Fibroblast of upper back skin (primary cell): ENCODE measurements around the gene C4B.
"Not testable (repeated sequence)": the region's sequence is repeated elsewhere in the genome, so short reads cannot be mapped to it uniquely, and the experiment has no call there.

ENCODE experiments used
- DNase-seq: peaks from one replicate; pipeline ENCODE4 v3.0.0-alpha.2; 2013

C4B gene

DNA sequence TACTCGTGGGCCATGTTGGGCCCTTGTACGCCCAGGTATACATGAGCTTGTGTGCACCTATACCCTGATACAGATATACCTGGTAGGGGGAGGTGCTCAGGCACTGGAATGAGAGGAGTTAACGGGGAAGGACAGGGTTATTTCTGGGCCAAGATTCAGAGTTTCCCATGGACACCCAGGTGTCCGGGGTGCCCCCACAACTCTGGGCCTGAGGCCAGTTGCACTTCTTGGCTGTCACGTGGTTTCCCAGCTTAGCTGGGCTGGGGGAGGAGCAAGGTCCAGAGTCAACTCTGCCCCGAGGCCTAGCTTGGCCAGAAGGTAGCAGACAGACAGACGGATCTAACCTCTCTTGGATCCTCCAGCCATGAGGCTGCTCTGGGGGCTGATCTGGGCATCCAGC lies 32.9 kb upstream of the C4B start, which contains the start of gene C4A:
Gene C4A (plus strand): TSS at position 314 of the 400 bp plus-strand sequence. CDS start 51 bp downstream, at position 365.
- DNase-seq = not testable (repeated sequence)

DNA sequence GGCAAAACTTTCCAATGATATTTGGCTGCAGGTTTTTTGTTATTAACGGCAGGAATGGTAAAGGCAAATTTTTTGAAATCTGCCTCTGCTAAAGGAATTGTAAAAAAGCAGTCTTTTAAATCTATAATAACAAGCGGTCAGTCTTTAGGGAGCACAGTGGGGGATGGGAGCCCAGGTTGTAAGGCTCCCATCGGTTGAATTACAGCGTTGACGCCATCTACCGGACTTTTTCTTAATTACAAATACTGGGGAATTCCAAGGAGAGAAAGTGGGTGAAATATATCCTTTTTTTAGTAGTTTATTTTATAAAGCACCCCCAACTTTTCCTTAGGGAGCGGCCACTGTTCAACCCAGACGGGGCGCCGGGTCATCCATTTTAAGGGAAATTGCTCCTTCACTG lies 25.2 kb upstream of the C4B start:
- DNase-seq = not testable (repeated sequence)

DNA sequence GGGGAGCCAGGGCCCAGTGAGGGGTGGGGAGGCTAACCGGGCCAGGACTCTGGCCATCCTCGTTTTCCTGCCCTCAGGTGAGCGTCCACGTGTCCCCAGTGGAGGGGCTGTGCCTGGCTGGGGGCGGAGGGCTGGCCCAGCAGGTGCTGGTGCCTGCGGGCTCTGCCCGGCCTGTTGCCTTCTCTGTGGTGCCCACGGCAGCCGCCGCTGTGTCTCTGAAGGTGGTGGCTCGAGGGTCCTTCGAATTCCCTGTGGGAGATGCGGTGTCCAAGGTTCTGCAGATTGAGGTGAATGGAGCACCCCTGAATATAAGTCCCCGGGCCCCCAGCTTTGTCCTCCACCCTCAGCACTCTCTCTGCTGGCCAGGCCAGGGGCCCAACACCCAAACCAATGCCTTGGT lies 20.2 kb upstream of the C4B start:
- DNase-seq = not testable (repeated sequence)

DNA sequence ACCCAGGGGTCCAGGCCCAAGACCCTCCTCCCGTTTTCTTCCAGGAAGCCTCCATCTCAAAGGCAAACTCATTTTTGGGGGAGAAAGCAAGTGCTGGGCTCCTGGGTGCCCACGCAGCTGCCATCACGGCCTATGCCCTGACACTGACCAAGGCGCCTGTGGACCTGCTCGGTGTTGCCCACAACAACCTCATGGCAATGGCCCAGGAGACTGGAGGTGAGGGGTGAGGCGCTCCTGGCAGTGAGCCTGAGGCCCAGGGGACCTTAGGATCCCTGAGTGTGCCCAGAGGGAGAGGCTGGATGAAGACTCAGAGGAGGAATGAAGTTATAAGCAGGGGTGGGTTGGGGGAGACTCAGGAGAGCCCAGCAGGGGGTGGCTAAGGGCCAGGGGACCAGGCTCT lies 18.2 kb upstream of the C4B start:
- DNase-seq = not testable (repeated sequence)

DNA sequence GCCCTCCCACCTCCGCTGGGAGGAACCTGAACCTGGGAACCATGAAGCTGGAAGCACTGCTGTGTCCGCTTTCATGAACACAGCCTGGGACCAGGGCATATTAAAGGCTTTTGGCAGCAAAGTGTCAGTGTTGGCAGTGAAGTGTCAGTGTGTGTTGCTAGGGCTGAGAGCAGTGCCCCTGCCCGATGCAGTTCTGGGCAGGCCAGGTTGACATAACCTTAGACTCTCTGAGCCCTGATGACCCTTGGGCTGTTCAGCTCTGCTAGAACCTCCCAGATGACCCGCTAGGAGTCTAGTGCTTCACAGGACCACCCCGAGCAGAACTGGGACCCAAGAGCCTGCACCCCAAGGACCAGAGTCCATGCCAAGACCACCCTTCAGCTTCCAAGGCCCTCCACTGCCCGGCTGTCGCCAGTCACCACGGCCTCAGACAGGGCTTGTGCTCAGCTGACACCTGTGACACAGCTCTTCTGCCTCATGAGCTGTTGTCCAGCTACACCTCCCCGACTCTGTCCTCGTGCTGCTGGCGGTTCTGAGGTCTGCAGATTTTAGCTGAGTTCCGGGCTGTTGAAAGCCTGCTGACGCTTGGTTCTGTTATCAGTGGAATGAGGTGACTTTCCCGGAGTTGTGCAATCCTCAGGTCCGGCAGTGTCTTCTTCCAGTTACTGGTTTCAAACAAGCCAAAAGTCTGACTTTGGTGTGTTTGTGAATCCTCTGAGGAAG lies 11.9 kb upstream of the C4B start:
- DNase-seq = not testable (repeated sequence)

DNA sequence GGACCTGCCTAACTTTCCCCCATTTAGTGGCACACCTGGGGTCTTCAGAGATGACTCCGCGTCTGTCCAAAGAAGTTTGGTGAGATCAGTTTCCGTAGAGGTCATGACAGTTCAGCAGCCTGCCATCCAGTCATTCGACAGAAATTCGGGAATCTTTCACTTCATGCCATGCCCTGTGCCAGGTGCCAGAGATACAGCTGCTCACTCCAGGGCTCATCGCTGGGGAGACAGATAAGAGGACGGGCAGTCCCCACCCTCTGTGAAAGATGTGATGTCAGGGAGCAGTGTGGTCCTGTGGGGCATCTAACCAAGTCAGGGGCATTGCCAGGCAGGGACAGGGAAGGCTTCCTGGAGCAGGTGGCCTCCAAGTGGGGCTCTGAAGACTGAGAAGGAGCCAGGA lies 11.3 kb upstream of the C4B start:
- not testable (repeated sequence) for DNase-seq

DNA sequence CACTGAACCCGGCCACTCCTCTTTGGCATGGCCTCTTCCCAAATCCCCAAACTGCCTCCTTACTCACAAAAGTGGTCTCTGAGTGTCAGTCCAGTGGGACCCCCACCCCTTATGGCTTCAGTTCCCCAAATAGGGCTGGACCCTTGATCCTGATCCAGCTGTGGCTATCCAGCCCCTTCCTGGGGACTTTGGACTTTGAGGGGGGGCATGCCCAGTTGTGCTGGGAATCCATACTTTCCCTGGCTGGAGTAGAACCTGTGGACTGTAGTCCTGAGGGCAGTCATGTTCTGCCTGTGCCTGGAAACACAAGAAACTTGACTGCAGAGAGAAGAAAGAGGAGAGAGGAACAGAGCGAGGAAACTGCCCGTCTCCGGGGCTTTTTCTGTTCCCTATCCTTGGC lies 10.2 kb upstream of the C4B start:
- not testable (repeated sequence) for DNase-seq

DNA sequence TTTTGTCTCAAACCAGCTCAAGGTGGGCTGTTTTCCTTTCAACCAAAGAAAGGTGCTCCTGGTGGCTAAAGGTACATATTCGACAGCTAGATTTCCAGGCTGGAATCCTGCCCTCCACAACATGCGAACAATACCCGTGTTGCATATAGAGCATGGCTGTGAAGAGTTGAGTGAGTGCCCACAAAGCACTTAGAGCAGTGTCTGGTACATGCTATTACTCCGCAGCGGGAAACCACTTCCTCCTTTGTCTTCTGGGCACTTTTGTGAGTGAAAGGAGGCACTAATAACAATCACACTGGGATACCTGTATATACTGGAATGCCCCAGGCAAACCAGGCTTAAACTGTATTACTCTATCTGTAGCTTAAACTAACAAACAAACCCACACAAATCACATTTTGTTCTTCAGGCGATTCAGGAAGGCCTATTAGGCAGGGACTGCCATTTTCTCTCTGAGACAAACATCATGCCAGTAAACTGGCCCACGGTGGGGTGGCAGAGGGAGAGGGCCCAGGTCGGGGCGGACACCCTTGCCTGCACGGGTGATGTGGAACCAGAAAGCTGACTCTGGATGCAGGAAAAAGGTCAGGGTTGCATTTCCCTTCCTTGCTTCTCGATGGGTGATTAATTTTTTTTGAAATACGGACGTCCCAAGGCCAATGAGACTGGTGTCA lies 9.6 kb upstream of the C4B start:
- DNase-seq = not testable (repeated sequence)

DNA sequence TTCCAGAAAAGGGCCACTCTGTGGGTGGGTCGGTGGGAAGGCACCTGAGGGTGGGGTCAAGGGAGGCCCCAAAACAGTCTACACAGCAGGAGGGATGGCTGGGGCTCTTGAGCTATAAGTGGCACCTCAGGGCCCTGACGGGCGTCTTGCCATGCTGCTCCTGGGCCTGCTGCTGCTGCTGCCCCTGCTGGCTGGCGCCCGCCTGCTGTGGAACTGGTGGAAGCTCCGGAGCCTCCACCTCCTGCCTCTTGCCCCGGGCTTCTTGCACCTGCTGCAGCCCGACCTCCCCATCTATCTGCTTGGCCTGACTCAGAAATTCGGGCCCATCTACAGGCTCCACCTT lies 9.1 kb upstream of the C4B start:
- DNase-seq = not testable (repeated sequence)

DNA sequence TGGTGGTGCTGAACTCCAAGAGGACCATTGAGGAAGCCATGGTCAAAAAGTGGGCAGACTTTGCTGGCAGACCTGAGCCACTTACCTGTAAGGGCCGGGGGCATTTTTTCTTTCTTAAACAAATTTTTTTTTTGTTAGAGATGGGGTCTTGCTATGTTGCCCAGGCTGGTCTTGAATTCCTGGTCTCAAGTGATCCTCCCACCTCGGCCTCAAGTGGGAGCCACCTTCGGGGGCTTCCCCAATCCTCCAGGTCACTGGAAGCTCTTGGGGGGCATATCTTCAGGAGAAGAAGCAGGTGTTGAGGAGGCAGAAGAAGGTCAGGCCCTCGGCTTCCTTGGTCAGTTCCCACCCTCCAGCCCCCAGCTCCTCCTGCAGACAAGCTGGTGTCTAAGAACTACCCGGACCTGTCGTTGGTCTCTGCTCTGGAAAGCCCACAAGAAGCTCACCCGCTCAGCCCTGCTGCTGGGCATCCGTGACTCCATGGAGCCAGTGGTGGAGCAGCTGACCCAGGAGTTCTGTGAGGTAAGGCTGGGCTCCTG lies 8.5 kb upstream of the C4B start:
- DNase-seq = not testable (repeated sequence)

DNA sequence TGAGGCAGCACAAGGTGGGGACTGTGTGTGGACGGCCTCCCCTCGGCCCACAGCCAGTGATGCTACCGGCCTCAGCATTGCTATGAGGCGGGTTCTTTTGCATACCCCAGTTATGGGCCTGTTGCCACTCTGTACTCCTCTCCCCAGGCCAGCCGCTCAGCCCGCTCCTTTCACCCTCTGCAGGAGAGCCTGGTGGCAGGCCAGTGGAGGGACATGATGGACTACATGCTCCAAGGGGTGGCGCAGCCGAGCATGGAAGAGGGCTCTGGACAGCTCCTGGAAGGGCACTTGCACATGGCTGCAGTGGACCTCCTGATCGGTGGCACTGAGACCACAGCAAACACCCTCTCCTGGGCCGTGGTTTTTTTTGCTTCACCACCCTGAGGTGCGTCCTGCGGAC lies 7.5 kb upstream of the C4B start:
- DNase-seq = not testable (repeated sequence)

DNA sequence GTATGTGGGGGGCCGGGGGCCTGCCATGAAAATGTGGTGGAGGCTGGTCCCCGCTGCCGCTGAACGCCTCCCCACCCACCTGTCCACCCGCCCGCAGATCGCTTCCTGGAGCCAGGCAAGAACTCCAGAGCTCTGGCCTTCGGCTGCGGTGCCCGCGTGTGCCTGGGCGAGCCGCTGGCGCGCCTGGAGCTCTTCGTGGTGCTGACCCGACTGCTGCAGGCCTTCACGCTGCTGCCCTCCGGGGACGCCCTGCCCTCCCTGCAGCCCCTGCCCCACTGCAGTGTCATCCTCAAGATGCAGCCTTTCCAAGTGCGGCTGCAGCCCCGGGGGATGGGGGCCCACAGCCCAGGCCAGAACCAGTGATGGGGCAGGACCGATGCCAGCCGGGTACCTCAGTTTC lies 6.6 kb upstream of the C4B start:
- DNase-seq = not testable (repeated sequence)

DNA sequence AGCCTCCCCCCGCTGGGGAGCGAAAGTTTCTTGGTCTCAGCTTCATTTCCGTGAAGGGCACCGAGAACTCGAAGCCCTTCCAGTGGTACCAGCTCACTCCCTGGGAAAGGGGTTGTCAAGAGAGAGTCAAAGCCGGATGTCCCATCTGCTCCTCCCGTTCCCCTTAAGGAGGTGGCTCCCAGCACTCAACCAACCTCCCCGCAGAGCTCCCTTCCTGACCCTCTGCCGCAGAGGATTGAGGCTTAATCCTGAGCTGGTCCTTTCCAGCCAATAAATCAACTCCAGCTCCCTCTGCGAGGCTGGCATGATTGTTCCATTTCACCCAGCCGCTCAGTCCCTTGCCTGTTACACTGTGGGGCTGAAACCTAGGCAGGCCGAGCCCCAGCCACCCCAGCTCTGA lies 6.0 kb upstream of the C4B start:
- DNase-seq = not testable (repeated sequence)

DNA sequence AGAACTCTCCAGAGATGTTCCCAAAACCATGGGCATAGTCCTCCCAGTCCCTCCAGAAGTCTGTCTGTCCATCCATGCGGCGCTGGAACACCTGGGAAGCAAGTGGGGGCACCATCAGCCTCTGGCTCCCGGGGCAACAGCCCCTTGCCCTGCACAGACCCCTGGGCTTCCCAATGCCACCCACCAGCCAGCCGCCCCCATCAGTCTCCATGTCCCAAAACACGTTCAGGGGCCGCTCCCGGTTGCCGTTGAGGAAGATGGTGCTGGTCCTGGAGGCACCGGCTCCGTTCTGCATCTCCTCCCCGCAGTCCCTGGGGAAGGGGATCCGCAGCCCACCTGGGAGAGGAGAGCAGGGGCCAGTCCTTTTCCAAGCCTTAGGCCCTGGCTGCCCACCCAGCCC lies 5.1 kb upstream of the C4B start:
- DNase-seq = not testable (repeated sequence)

DNA sequence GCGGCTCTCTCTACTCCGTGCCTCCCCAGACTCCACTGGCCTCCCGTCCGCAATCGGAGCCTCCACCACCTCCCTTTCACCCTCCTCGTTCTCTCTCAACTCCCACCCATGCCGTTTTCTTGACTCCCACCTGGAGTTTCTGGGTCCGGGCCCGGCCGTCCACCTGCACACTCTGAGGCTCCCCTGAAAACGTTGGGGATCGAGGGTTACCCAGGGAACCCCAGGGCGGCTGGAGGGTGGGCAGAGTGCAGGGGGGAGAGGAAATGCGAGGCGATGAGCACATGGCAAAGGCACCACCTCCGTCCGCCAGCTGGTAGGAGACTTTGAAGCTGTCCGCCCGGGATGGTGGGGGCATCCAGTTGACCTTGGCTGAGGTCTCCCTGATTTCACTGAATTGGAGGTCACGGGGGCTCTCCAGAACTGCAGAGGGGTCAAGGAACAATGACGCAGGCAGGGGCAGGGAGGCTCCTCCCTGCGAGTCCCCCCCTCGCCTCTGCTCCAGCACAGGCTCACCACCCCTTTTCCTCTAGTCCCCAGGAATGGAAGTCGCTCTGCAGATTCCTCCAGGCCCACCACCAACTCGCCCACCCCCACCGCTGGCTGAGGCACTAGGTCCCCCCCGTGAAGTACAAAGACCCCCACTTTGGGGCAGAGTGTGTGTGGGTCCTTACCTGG lies 3.6 kb upstream of the C4B start:
- not testable (repeated sequence) for DNase-seq

DNA sequence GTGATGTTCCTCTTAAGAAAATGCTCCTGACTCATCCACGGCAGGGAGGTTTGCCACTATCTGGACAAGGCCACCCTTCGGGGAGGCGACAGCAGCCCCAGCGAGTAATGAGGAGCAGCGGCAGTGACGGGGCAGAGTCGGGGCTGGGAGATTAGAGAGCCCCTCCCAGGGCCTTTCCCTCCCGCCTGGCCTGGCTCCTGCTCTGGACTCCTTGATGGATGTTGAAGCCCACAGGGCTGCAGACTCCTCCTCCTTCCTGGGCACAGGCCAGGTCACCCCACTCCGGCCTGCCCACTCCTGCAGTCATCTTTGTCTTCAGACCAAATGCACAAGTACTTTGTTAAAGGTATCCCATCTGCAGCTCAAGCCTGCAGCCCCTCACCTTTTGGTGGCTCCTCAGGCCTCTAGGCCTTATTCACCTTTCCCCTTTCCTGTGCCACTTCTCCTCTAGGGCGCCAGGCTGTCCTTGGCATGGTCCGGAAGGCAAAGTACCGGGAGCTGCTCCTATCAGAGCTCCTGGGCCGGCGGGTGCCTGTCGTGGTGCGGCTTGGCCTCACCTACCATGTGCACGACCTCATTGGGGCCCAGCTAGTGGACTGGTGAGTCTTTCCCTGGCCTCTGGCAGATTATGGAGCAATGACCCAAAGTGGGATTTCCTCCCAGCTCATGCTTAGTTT lies 1.5 kb upstream of the C4B start:
- DNase-seq = not testable (repeated sequence)

DNA sequence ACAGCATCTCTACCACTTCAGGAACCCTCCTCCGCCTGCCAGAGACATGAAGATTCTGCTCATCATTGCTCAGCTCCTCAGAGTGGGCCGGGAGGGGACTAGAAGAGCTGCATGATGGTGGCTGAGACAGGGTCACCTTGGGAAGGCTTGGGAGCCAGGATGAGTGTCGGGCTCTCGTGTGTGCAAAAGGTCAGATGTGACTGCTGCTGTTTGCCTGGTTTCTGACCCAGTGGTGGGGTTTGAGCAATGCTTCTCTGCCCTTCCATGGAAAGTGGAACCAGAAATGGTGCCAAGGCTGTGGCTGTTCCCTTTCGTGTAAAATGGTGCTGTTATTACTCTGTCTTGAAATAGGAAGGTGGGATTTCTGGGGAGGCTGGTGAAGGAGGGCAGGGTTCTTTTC lies 857 bp upstream of the C4B start:
- not testable (repeated sequence) for DNase-seq

DNA sequence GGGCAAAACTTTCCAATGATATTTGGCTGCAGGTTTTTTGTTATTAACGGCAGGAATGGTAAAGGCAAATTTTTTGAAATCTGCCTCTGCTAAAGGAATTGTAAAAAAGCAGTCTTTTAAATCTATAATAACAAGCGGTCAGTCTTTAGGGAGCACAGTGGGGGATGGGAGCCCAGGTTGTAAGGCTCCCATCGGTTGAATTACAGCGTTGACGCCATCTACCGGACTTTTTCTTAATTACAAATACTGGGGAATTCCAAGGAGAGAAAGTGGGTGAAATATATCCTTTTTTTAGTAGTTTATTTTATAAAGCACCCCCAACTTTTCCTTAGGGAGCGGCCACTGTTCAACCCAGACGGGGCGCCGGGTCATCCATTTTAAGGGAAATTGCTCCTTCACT lies 7.5 kb downstream of the C4B start:
- not testable (repeated sequence) for DNase-seq

DNA sequence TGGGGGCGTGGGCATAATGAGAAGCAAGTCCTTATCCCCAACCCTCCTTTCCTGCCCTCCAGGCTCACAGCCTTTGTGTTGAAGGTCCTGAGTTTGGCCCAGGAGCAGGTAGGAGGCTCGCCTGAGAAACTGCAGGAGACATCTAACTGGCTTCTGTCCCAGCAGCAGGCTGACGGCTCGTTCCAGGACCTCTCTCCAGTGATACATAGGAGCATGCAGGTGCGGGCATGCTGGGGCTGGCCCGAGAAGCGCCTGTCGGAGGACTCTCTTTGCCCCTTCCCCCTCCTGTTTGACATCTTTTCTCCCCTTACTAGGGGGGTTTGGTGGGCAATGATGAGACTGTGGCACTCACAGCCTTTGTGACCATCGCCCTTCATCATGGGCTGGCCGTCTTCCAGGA lies 14.0 kb downstream of the C4B start:
- DNase-seq = not testable (repeated sequence)

DNA sequence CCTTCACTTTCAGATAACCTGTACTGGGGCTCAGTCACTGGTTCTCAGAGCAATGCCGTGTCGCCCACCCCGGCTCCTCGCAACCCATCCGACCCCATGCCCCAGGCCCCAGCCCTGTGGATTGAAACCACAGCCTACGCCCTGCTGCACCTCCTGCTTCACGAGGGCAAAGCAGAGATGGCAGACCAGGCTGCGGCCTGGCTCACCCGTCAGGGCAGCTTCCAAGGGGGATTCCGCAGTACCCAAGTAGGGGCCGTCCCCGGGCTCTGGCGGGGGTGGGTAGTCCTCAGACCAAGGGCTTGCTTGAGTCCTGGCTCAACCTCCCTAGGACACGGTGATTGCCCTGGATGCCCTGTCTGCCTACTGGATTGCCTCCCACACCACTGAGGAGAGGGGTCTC lies 15.0 kb downstream of the C4B start:
- not testable (repeated sequence) for DNase-seq

DNA sequence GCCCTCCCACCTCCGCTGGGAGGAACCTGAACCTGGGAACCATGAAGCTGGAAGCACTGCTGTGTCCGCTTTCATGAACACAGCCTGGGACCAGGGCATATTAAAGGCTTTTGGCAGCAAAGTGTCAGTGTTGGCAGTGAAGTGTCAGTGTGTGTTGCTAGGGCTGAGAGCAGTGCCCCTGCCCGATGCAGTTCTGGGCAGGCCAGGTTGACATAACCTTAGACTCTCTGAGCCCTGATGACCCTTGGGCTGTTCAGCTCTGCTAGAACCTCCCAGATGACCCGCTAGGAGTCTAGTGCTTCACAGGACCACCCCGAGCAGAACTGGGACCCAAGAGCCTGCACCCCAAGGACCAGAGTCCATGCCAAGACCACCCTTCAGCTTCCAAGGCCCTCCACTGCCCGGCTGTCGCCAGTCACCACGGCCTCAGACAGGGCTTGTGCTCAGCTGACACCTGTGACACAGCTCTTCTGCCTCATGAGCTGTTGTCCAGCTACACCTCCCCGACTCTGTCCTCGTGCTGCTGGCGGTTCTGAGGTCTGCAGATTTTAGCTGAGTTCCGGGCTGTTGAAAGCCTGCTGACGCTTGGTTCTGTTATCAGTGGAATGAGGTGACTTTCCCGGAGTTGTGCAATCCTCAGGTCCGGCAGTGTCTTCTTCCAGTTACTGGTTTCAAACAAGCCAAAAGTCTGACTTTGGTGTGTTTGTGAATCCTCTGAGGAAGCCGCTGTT lies 20.9 kb downstream of the C4B start:
- DNase-seq = not testable (repeated sequence)

DNA sequence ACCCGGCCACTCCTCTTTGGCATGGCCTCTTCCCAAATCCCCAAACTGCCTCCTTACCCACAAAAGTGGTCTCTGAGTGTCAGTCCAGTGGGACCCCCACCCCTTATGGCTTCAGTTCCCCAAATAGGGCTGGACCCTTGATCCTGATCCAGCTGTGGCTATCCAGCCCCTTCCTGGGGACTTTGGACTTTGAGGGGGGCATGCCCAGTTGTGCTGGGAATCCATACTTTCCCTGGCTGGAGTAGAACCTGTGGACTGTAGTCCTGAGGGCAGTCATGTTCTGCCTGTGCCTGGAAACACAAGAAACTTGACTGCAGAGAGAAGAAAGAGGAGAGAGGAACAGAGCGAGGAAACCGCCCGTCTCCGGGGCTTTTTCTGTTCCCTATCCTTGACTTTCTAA lies 22.5 kb downstream of the C4B start:
- DNase-seq = not testable (repeated sequence)
